Myocyte (in vitro differentiated cells): ENCODE results near the gene MED14. TPM values are rescaled to one million over a fixed set of nuclear protein-coding genes. Genes with fewer than 3 reads are reported as not detected.

Experiments
- DNase-seq: peaks from one replicate; pipeline ENCODE4 v3.0.0-alpha.2; 2012; ENCODE audit warnings: low read depth
- total RNA-seq: library from RNA; depleted of rRNA; stranded (reverse); fragments of >200 nt; gene quantifications from 2 replicates; pipeline ENCODE4 v1.2.3, GENCODE V29; 2014

MED14 gene
- total RNA-seq, 1 donor from 2014 or later: 28.9 TPM

DNA sequence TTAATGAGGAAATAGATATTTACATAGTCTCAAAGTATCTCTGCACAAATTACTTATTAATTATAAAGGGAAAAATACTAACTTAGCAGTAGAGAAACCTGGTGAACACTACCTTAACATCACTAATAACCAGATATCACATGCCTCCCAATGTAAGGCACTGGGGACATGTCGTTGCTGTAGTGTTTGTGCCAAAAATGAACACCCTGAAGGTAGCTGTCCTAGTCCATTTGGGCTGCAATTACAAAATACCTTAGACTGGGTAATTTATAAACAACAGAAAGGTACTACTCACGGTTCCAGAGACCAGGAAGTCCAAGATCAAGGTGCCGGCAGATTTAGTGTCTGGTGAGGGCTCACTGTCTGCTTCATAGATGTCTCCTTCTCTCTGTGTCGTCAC lies 122.8 kb downstream of the MED14 start:
- no peak for DNase-seq

DNA sequence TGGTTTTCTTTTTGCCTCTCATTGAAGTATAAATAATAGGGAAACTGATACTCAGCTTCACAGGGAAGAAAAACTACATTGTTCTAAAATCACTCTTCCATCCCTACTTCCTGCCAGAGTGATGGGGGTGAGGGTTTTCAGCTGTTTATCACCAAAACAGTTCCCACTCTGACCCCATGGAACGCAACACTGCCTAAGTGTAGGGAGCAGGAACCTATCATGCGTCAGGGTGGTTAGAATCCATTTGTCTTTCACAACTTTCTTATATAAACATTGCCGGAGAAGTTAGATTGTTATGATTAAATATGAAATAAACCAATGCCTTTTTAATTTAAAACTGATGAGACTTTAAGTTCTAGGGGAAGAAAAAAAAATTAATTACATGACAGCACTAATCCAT lies 128.0 kb downstream of the MED14 start:
- no peak for DNase-seq

DNA sequence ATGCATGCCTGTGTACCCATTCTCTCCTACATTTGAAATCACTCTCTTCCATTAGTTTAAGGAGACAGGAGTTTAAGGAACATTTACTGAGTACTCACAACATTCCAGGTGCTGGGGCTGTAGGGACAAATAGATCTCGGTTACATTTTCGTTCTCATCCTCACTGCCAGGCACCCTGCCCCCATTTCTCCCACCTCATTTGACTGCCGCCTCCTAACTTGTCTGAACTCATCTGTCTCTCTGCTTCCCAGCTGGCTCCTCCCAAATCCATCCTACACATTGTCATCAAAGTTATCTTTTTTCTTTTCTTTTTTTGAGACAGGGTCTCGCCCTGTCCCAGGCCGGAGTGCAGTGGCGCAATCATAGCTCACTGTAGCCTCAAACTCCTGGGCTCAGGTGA lies 131.9 kb downstream of the MED14 start:
- DNase-seq: no peak

Other genes with a start within 250 kb of the MED14 start
- gene ATP6AP2, start 154.6 kb downstream of the MED14 start, total RNA-seq: 98.7 and 104 TPM in 2 replicates
- gene MPC1L, start 112.1 kb downstream of the MED14 start, total RNA-seq: not detected in 2 replicates
- 15.9 and 16.9 TPM in 2 replicates for gene CXorf38, start 88.0 kb downstream of the MED14 start, total RNA-seq